ENCODE measurements around the gene RSPRY1. TPM values are rescaled to one million over a fixed set of nuclear protein-coding genes. Genes with fewer than 3 reads are reported as not detected.

RSPRY1 gene
- total and polyA plus RNA-seq, 2 of the 4 experiments (the other 2 are of a cell fraction), result 25.2 to 62.2 TPM

GRCh38 chr16:57257455-57258070 is 71.4 kb downstream of the RSPRY1 start:
- Histone ChIP-seq H2BK15ac (ENCODE audit: low read depth, low read length) (no peak overlapping the region), H4K5ac (ENCODE audit: low read depth, low read length) (no peak overlapping the region), H3K79me1 (ENCODE audit: low read depth in 1 of 2, low read length in 2 of 2) (no peaks in the 10 kb centered on the region; a peak in 1 of 4 replicates), H3K36me3 (ENCODE audit: control insufficient read depth, insufficient read depth, low read length) (peaks cover 12% of the 10 kb centered on the region), H4K8ac (ENCODE audit: low read depth in 2 of 2, low read length in 2 of 2) (no peak overlapping the region), H2AFZ (replicated peaks; ENCODE audit: low read length, poor library complexity) (no peak overlapping the region), H3K9me3 (ENCODE audit: control insufficient read depth, insufficient read depth, low read length) (no peaks in the 10 kb centered on the region), H2BK120ac (ENCODE audit: low read depth, low read length) (no peak overlapping the region), H3K27ac (ENCODE audit: insufficient read depth, low read length) (no peak overlapping the region), H3K56ac (ENCODE audit: extremely low read depth, insufficient read depth, low read length) (no peak overlapping the region), H3K9ac (ENCODE audit: low read depth, low read length) (no peak overlapping the region), H3K9me1 (ENCODE audit: insufficient read depth, low read length) (0 out of 2 replicates have a peak, but pooled peaks cover 4% of the 10 kb centered on the region), H3K14ac (replicated peaks; ENCODE audit: low read depth, low read length) (no peak overlapping the region), H2BK20ac (ENCODE audit: low read depth, low read length) (no peak overlapping the region), H3K4me3 (ENCODE audit: insufficient read depth, low read depth, low read length) (no peak overlapping the region), H3K18ac (ENCODE audit: low read depth, low read length) (no peak overlapping the region), H2BK5ac (ENCODE audit: low read depth, low read length, poor library complexity, severe bottlenecking) (no peak overlapping the region), H3K4me2 (ENCODE audit: low read depth, low read length) (no peak overlapping the region), H2AK5ac (ENCODE audit: low read depth, low read length) (no peak overlapping the region; the same call in 1 of the 2 replicates), H3K4me1 (ENCODE audit: control insufficient read depth, insufficient read depth, low read length) (peaks cover 7% of the 10 kb centered on the region; the same call in 1 of the 2 replicates), H3K23ac (ENCODE audit: low read depth, low read length) (no peak overlapping the region), H2AK9ac (replicated peaks; ENCODE audit: low read depth, low read length, poor library complexity) (peak overlapping the region; percentile 18), H3K27me3 (ENCODE audit: control insufficient read depth, insufficient read depth, low read length) (no peaks in the 10 kb centered on the region), H4K20me1 (ENCODE audit: insufficient read depth, low read length) (no peaks in the 10 kb centered on the region; the same call in 1 of the 2 replicates), H3K4ac (ENCODE audit: low read depth, low read length) (no peak overlapping the region), H4K91ac (ENCODE audit: insufficient read depth, low read depth, low read length) (no peak overlapping the region)
- no TSS peak for BruUV-seq (replicated peaks)
- no peak for ATAC-seq (ENCODE audit: low read depth)
- CTCF ChIA-PET, result no interaction called here
- no peak for TF ChIP-seq MXI1 (IDR thresholded peaks at IDR 0.05; ENCODE audit: borderline replicate concordance, low read depth, low read length)
- no peak for TF ChIP-seq USF2 (IDR thresholded peaks at IDR 0.05; ENCODE audit: low read depth, low read length)
- no peak for TF ChIP-seq BHLHE40 (IDR thresholded peaks at IDR 0.05; ENCODE audit: low read depth, low read length)
- TF ChIP-seq MAFK (IDR thresholded peaks at IDR 0.05; ENCODE audit: low read depth, low read length), result no peak
- no peak for TF ChIP-seq CEBPB (IDR thresholded peaks at IDR 0.05; ENCODE audit: low read depth, low read length)
- no peak for TF ChIP-seq POLR2A (IDR thresholded peaks at IDR 0.05; ENCODE audit: low read depth, low read length)
- TF ChIP-seq RCOR1 (IDR thresholded peaks at IDR 0.05; ENCODE audit: insufficient replicate concordance, low read length), result no peak
- TF ChIP-seq SMC3 (IDR thresholded peaks at IDR 0.05; ENCODE audit: low read depth, low read length), result no peak
- TF ChIP-seq RAD21 (IDR thresholded peaks at IDR 0.05; ENCODE audit: low read length), result no peak
- TF ChIP-seq RFX5 (IDR thresholded peaks at IDR 0.05; ENCODE audit: low read depth, low read length), result no peak
- no peak for TF ChIP-seq FOS (IDR thresholded peaks at IDR 0.05; ENCODE audit: low read depth, low read length)
- TF ChIP-seq NFE2L2 (IDR thresholded peaks at IDR 0.05; ENCODE audit: low read depth, low read length), result no peak
- no peak for TF ChIP-seq CTCF (conservative IDR thresholded peaks at IDR 0.05; ENCODE audit: low read depth, low read length)
- no peak for TF ChIP-seq ELK1 (IDR thresholded peaks at IDR 0.05; ENCODE audit: borderline replicate concordance, low read depth, low read length)
- no peak for TF ChIP-seq CHD1 (IDR thresholded peaks at IDR 0.05; ENCODE audit: low read depth, low read length)
- no peak for TF ChIP-seq MAZ (IDR thresholded peaks at IDR 0.05; ENCODE audit: borderline replicate concordance, low read depth, low read length)
- in situ Hi-C loops (cut with MboI; ENCODE audit: low sequenced_read_pairs) (no loop called here), dilution Hi-C loops (cut with HindIII; ENCODE audit: low sequenced_read_pairs, unreplicated experiment) (no loop called here), intact Hi-C loops (cut with micrococcal nuclease) (no loop called here)
- 90% methylated on average over 4 of the region's 13 CpGs; no CpG with 5 or more reads in 1 of the 2 experiments for WGBS, 2 experiments (ENCODE audit: extremely low coverage in 2 of 2, insufficient read length in 1 of 2)
- POLR2A ChIA-PET (ENCODE audit: unreplicated experiment), result no interaction called here
- DNase-seq, result no peak
